HG02642 (cell line): ENCODE measurements around the gene FARP1.

ENCODE experiments used
- ATAC-seq: cut with Tn5 transposase; IDR thresholded peaks from one replicate; pipeline ENCODE4 v1.9.1; 2021; ENCODE audit warnings: mild to moderate bottlenecking; ENCODE audit not compliant: unreplicated experiment, poor library complexity

Gene FARP1

DNA sequence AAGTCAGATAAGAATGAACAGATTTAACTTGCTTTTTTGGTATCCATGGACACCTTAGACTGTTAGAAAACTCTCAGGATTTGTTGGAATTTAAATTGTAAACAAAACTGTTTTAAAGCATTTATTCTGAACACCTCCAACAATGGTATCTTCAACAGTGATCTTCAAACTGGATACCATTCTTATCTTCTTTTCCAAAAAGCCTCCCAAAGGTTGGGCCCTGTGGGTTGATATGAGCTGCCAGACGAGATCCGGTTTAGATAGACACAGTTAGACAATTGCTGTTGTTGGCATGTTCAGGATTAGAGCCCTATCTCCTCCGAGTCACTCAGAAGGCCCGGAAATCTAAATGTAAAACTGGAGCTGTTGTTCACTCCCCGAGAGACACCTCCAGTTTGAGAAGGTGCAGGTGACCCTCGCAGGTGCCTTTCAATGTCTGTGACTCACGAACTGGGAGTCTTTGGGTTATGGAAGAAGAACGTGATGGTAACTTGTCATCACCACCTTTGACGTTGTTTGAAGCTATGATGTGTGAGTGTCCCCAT, 177.7 kb downstream of the FARP1 start:
- no peak for ATAC-seq

GRCh38 chr13:98321395-98321794, 178.5 kb downstream of the FARP1 start:
- no peak for ATAC-seq

- no peak for ATAC-seq
These were observed 179.3 kb downstream of the FARP1 start for GRCh38 chr13:98322091-98322718.

DNA sequence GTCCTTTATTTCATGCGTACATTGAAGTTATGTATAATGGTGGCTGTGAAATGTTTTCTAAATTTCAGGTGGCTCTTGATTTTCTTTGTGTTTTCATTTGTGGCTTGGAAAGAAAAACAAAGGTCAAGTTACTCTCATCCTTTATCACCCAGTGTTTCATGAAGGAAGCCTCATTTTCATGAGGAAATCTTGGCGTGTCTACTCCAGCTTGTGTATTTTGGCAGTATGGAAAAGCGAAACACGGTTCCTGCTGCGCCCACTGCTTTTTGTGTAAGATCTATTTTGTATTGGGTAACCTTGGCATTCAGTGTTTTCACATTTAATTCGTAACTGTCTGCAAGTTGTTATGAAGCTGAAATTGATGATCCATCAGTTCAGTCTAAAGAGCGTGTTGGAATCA, 181.2 kb downstream of the FARP1 start:
- ATAC-seq, result no peak

DNA sequence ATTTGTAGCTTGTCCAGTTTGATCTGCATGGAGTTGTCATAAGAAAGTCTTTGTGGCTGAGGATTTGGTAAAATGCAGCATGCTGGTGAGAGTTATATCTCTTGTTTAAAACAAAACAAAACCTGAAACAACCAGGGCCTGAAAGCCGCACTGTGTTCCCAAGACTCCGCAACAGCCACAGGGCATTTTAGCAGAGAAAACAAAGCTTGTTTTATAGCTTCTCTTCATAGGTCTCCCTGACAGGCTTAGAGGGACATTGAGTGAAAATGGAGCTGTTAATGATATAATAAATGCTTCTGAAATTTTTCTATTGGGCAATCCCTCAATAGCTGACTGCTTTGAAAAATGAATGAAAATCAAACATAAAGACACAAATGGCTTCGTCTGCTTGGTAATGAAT, 182.8 kb downstream of the FARP1 start:
- no peak for ATAC-seq

DNA sequence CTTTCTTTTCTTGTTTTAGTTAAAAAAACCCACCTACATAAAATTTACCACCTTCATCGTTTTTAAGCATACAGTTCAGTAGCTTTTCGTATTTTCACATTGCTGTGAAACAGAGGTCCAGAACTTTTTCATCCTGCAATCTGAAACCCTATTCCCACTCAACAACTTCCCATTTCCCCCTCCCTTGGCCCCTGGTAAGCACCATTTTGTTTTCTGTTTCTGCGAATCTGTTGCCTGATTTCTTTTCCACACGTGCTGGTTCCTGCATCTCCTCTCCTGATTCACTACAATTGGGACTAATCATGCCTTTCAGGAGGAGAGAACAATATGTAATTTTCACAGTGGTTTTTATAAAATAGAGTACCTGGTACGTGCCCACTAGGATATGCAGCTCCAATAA, 183.4 kb downstream of the FARP1 start:
- ATAC-seq, result no peak

DNA sequence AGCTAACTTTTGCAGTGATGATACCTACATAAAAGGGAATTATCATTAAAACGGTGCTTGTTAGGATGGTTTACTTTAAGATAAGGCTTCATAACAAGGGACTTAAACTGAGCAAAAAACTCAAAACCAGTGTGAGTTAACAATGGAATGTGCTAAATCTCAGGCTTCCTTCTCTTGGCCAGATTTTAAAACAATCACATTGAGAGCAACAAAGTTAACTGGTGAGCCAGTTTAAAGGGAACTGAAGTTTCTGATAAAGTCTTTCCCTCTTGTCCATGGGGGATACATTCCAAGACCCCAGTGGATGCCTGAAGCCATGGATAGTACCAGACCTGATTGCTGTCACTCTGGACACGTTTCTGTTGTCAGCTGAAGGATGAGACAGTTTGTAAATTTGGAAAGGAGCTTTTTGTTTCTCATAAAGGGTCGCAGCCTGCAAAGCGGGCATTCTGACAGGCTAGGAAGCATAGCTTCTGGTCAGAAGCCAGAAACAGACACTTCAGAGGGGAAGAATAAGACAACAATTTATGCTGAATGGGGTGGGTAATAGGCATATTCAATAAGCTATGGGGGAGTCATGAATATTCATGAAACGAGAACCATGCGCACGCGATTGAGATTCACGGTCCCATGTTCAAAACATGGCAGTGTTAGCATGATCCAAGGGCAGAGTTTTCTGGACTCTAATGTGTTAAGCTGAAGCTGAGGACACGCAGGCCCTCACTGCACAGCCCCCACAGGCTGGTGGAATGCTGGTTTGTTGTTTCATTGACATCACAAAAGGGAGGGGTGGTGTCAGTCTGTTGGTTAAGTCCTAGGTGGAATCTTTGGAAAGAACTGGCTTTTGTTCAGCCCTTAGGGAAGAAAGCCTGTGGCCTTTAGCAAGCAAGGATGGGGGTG, 184.7 kb downstream of the FARP1 start:
- ATAC-seq, result no peak

DNA sequence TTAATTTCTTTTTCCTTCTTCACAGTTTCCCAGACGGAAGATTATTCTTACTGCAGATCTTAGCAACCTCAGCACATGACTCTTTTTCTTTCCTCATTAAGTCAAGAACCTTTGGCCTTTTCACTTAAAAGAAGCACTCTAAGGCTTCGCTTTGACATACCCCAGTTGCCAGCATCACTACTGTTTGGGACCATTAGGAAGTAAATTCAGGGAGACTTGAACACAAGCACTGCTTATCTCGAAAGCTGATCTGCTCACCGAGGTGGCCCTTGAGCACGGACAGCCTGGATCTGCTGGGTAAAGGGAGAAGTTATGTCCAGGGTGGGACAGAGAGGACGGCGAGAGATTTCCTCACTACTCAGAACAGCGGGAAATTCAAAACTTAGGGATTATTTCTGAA, 185.6 kb downstream of the FARP1 start:
- no peak for ATAC-seq

- ATAC-seq, result no peak
These were observed 189.3 kb downstream of the FARP1 start for GRCh38 chr13:98332222-98332621.

DNA sequence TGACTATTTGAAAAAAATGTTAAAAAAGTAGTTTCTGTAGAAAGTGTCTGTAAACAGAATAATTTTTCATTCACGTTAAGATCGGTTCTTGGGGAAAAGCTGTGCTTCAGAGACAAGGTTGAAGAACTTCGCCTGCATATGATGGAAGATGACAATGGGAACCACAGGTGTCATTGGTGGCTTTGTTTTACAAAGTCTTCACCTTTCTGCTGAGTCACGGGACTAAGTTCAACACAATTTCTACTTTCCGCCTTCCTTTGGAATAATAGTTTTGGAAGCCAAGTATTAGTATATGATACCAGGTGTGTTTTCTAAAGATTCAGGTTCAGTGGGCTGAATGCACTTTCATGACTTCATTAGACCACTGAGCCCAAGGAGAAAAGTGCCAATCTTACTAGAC, 189.8 kb downstream of the FARP1 start:
- no peak for ATAC-seq

DNA sequence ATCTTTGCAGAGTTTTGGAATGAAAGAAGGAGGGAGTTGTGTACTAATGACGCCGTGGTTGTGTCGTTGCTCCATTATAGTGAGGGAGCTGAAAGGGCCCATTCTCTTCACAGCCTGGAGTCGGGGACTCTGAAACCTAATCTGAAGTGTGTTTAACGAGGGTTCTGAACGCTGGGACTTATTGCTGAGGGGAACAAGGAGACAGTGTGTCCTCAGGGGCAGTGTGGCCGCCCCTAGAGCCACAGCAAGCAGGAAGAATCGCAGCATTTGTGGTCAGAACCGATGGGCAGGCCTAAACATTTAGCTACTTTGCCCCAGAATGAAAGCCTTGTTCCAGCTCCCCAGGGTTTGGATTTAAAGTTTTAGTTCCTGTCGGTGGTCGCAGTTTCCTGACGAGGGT, 190.6 kb downstream of the FARP1 start:
- ATAC-seq, result no peak

DNA sequence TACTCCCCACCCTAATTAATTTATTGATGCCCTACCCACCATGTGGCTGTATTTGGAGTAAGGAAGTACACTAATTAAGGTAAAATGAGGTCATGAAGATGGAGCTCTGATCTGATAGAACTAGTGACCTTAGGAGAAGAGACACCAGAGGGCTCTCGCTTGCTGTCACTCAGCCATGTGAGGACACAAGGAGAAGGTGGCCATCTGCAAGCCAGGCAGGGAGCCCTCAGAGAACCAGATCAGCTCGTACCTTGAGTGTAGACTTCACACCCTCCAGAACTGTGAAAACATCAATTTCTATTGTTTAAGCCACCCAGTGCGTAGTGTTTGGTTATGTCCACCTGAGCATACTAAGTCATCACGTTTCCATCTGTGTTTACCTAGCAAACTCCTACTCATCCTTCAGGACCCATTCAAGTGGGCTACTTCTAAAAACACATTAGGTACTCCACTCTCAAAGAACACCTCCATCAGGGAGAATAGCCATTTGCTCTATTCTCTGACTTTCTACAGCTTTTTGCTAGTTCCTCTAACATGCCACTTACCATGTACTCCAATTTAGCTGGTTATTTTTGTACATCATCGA, 191.8 kb downstream of the FARP1 start:
- ATAC-seq, result no peak

DNA sequence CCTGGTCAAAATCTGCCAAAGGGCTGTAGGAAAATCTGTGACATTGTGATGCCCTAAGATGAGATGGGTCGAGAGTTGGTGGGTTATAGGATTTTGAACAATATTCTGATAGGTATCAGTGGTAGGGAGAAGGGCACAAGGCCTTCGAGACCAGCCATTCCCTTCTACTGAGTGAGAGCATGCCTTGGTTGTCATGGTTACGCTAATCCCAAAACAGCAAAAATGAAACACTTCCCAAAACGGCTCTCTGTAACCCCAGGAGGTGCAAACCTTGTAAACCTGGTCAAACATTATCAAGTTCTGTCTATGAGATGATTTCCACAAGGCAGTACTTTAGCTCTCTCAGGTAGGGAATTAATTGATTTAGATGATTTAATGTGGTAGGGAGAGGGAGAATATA, 192.8 kb downstream of the FARP1 start:
- no peak for ATAC-seq

- no peak for ATAC-seq
These were observed 195.4 kb downstream of the FARP1 start for GRCh38 chr13:98338310-98338709.

GRCh38 chr13:98339684-98340425, 197.0 kb downstream of the FARP1 start:
- no peak for ATAC-seq

DNA sequence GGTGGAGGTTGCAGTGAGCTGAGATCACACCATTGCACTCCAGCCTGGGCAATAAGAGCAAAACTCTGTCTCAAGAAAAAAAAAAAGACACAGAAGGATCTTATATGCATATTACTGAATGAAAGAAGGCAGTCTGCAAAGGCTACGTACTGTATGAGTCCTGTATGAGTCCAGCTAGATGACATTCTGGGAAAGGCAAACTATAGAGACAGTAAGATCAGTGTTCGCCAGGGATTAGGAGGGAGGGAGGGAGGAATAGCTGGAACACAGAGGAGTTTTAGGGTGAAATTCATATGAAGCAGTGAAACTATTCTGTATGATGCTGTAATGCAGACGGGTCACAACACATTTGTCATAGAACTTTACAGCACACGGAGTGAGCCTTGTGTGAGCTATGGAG, 200.1 kb downstream of the FARP1 start:
- no peak for ATAC-seq

DNA sequence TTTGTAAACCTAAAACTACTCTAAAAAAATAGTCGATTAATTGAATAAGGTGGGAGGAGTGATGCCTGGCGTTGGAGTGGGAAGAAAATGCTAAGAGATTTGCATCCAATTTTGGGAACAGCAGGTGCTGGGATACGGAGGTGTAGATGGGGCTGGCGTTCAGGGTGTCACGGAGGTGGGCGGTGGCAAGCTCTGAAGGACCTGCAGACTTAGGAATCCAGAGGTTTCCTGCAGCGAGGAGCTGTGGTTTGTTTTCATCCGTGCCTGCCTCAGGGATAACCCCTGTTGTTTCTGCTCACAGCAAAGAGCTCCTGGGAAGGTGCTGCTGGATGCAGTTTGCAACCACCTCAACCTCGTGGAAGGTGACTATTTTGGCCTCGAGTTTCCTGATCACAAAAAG, 200.6 kb downstream of the FARP1 start:
- no peak for ATAC-seq

DNA sequence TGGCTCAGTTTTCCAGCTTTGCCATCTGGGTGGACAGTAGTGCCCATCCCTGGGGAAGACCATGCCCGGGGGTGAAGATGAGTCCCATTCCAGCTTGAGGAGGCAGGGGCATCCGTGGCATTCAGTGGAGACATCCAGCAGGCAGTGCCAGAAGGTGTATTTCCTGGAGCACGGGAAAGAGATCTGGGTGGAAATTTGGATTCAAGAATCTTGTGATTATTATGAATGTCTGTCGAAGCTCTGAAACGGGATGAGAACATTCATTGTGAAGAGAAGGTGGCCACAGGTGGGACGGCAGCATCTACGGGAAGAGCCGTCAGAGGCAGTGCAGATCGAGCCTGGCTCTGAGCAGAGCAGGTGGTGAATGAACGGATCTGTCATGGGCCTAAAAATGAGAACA, 201.5 kb downstream of the FARP1 start:
- no peak for ATAC-seq

DNA sequence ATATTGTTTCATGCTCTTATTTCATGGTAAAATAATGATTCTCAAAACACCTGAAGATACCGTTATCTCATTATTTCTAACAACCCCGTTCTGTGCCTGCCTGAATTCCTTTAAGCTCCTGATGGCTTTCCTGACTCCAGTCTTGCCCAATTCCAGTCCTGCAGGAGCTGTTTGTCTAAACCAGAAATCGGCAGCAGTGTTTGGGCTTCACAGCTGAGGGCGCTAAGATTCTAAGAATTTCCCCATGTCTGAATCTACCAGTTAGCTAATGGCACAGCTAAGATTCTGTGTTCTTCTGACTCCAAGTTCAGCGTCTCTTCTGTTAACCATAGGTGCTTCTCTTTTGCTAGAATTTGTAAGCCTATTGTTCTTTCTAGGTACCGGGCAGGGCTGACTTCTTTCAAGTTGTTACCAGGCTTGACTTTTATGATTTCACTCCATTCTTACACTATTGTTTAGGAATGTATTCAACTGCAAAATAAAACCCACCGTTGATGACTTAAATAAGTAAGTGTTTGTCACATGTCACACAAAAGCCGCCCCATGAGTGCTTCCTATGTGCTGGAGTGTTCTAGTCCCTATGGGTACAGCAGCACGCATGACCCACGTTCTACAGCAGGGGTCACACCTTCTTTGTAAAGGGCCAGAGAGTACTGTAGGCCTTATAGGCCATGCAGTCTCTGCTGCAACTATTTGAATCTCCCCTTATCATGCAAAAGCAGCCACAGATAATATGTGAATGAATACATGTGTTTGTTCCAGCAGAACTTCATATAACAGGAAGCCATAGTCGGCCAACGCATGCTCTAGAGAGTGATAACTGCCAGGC, 202.4 kb downstream of the FARP1 start:
- no peak for ATAC-seq
